ENCODE results near the gene SMG5. TPM values are rescaled to one million over a fixed set of nuclear protein-coding genes. Genes with fewer than 3 reads are reported as not detected.

Gene SMG5
- total RNA-seq, 1 experiment from 2014 or later = 103 TPM

DNA sequence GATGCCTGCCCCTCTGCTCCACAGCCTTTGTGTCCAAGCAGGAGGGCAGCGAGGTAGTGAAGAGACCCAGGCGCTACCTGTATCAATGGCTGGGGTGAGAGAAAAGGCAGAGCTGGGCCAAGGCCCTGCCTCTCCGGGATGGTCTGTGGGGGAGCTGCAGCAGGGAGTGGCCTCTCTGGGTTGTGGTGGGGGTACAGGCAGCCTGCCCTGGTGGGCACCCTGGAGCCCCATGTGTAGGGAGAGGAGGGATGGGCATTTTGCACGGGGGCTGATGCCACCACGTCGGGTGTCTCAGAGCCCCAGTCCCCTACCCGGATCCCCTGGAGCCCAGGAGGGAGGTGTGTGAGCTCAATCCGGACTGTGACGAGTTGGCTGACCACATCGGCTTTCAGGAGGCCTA, 39.9 kb downstream of the SMG5 start:
- Histone ChIP-seq H3K4me1 (ENCODE audit: insufficient read depth, low read length) (no peaks in the 10 kb centered on the region), H4K20me1 (ENCODE audit: control insufficient read depth, insufficient read depth, insufficient read length) (no peaks in the 10 kb centered on the region), H3K27me3 (ENCODE audit: insufficient read depth, low read length) (no peaks in the 10 kb centered on the region), H3K4ac (ENCODE audit: low read depth, low read length) (no peak overlapping the region), H3K9me3 (ENCODE audit: control insufficient read depth, low read depth, low read length) (no peaks in the 10 kb centered on the region), H3K9ac (ENCODE audit: extremely low read depth, insufficient read length, low read length) (no peak overlapping the region), H3K56ac (ENCODE audit: insufficient read length, low read depth, low read length) (no peak overlapping the region), H3K23me2 (ENCODE audit: insufficient read length, low read depth, low read length, poor library complexity, severe bottlenecking) (peaks cover 3% of the 10 kb centered on the region), H2AFZ (ENCODE audit: low read length) (no peak overlapping the region), H3K14ac (ENCODE audit: insufficient read depth, low read length) (no peak overlapping the region), H3K27ac (ENCODE audit: insufficient read length, low read depth, low read length) (no peak overlapping the region), H2BK5ac (ENCODE audit: insufficient read length, low read length) (no peak overlapping the region), H3T11ph (ENCODE audit: low read length) (no peak overlapping the region), H2BK15ac (ENCODE audit: low read depth, low read length) (no peak overlapping the region), H2BK20ac (ENCODE audit: low read depth, low read length, poor library complexity, severe bottlenecking) (no peak overlapping the region), H4K91ac (ENCODE audit: insufficient read length, low read depth, low read length) (no peak overlapping the region), H4K8ac (replicated peaks; ENCODE audit: insufficient read length, low read depth, low read length) (no peak overlapping the region), H2AK5ac (ENCODE audit: insufficient read length, low read length) (no peak overlapping the region), H3K4me2 (ENCODE audit: insufficient read depth, insufficient read length, low read length) (no peak overlapping the region), H3K79me1 (ENCODE audit: insufficient read depth, low read depth, low read length, poor library complexity, severe bottlenecking) (no peaks in the 10 kb centered on the region), H3K79me2 (ENCODE audit: insufficient read depth, low read length) (no peaks in the 10 kb centered on the region), H2BK12ac (ENCODE audit: insufficient read length, low read depth, low read length) (no peak overlapping the region), H4K5ac (ENCODE audit: insufficient read length, low read depth, low read length) (no peak overlapping the region), H3K23ac (ENCODE audit: insufficient read length, low read depth, low read length) (no peak overlapping the region), H2BK120ac (ENCODE audit: low read depth, low read length, poor library complexity, severe bottlenecking) (no peak overlapping the region), H3K18ac (ENCODE audit: insufficient read length, low read depth, low read length) (no peak overlapping the region)
- Mint-ChIP-seq H3K4me3 (no peak overlapping the region), H3K27ac (peak overlapping the region in 2 of 3 experiments; percentile 60 to 64; a peak in 1 of 7 replicates), H3K27me3 (ENCODE audit: low read depth) (peaks cover 4% of the 10 kb centered on the region; the same call in 1 of the 2 replicates), H3K36me3 (ENCODE audit: insufficient read depth in 1 of 3, low read depth in 3 of 3) (peaks cover 7 to 27% (median 23%) of the 10 kb centered on the region in 3 experiments; a peak in 5 of 7 replicates), H3K9me3 (no peaks in the 10 kb centered on the region), H3K4me1 (peaks cover 6 to 12% of the 10 kb centered on the region in 2 experiments)
- no CpG with 5 or more reads among the region's 10 CpGs for WGBS (ENCODE audit: extremely low coverage, insufficient read length, low lambda C conversion rate)
- DNase-seq = no peak
- TF ChIP-seq, protein P1, sequence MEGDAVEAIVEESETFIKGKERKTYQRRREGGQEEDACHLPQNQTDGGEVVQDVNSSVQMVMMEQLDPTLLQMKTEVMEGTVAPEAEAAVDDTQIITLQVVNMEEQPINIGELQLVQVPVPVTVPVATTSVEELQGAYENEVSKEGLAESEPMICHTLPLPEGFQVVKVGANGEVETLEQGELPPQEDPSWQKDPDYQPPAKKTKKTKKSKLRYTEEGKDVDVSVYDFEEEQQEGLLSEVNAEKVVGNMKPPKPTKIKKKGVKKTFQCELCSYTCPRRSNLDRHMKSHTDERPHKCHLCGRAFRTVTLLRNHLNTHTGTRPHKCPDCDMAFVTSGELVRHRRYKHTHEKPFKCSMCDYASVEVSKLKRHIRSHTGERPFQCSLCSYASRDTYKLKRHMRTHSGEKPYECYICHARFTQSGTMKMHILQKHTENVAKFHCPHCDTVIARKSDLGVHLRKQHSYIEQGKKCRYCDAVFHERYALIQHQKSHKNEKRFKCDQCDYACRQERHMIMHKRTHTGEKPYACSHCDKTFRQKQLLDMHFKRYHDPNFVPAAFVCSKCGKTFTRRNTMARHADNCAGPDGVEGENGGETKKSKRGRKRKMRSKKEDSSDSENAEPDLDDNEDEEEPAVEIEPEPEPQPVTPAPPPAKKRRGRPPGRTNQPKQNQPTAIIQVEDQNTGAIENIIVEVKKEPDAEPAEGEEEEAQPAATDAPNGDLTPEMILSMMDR (conservative IDR thresholded peaks at IDR 0.05) = no peak
